GM23338 (cell line): ENCODE measurements around the gene STING1. TPM values are rescaled to one million over a fixed set of nuclear protein-coding genes. Genes with fewer than 3 reads are reported as not detected.

Source experiments
- ATAC-seq: fragments of 200-7000 bp; cut with Tn5 transposase; 3 replicates; pipeline ENCODE4 v1.9.1; 2020
- DNase-seq: peaks from one replicate; pipeline ENCODE4 v3.0.0-alpha.2; 2015; ENCODE audit warnings: low spot score
- H2AFZ ChIP-seq: fragments of 200-600 bp; sonication (generic); 2 replicates; pipeline ENCODE4 v1.8.0; 2016; ENCODE audit warnings: antibody characterized with exemption, mild to moderate bottlenecking, moderate library complexity
- H3F3A ChIP-seq: fragments of 200-600 bp; sonication (generic); replicated peaks from 2 replicates; pipeline ENCODE4 v1.8.0; 2017; ENCODE audit warnings: antibody characterized with exemption, mixed run types, low read depth
- H3K27ac ChIP-seq: fragments of 200-600 bp; sonication (generic); 2 replicates; pipeline ENCODE4 v1.6.1; 2016; ENCODE audit warnings: low read depth
- H3K27me3 ChIP-seq: fragments of 200-600 bp; sonication (generic); 2 replicates; pipeline ENCODE4 v1.8.0; 2016; ENCODE audit warnings: mild to moderate bottlenecking, mixed run types, moderate library complexity; ENCODE audit not compliant: insufficient read depth
- H3K36me3 ChIP-seq: fragments of 200-600 bp; sonication (generic); 2 replicates; pipeline ENCODE4 v1.8.0; 2016; ENCODE audit warnings: mild to moderate bottlenecking; ENCODE audit not compliant: insufficient read depth
- H3K4me1 ChIP-seq: fragments of 200-600 bp; sonication (generic); 2 replicates; pipeline ENCODE4 v1.8.0; 2016; ENCODE audit warnings: mild to moderate bottlenecking, moderate library complexity; ENCODE audit not compliant: insufficient read depth
- H3K4me2 ChIP-seq: fragments of 200-600 bp; sonication (generic); 2 replicates; pipeline ENCODE4 v1.7.1; 2017; ENCODE audit warnings: mixed run types
- H3K4me3 ChIP-seq: fragments of 200-600 bp; sonication (generic); 2 replicates; pipeline ENCODE4 v1.6.1; 2016; ENCODE audit warnings: mixed run types
- H3K79me2 ChIP-seq: fragments of 200-600 bp; sonication (generic); replicated peaks from 2 replicates; pipeline ENCODE4 v1.8.0; 2017; ENCODE audit warnings: mild to moderate bottlenecking; ENCODE audit not compliant: insufficient read depth
- H3K9me2 ChIP-seq: fragments of 200-600 bp; sonication (generic); 2 replicates; pipeline ENCODE4 v1.8.0; 2017; ENCODE audit not compliant: insufficient read depth
- H4K20me1 ChIP-seq: fragments of 200-600 bp; sonication (generic); replicated peaks from 2 replicates; pipeline ENCODE4 v1.8.0; 2017; ENCODE audit warnings: mild to moderate bottlenecking; ENCODE audit not compliant: insufficient read depth
- H3K27ac Mint-ChIP-seq: 2 replicates; pipeline ENCODE4 v1.8.0; 2020; ENCODE audit warnings: inconsistent platforms, mild to moderate bottlenecking, moderate library complexity, mixed read lengths
- H3K27me3 Mint-ChIP-seq: 3 replicates; pipeline ENCODE4 v1.8.0; 2022; ENCODE audit warnings: low read depth, mild to moderate bottlenecking, moderate library complexity, mixed read lengths, inconsistent platforms; ENCODE audit not compliant: insufficient read depth, poor library complexity
- H3K36me3 Mint-ChIP-seq: 3 replicates; pipeline ENCODE4 v1.8.0; 2021; ENCODE audit warnings: low read depth, mild to moderate bottlenecking, inconsistent platforms, moderate library complexity, mixed read lengths
- H3K4me1 Mint-ChIP-seq: 3 replicates; pipeline ENCODE4 v1.8.0; 2020; ENCODE audit warnings: mild to moderate bottlenecking, inconsistent platforms, mixed read lengths
- H3K4me3 Mint-ChIP-seq: 3 replicates; pipeline ENCODE4 v1.8.0; 2021; ENCODE audit warnings: moderate library complexity, mild to moderate bottlenecking, inconsistent platforms, mixed read lengths
- H3K9me3 Mint-ChIP-seq: 3 replicates; pipeline ENCODE4 v1.8.0; 2020; ENCODE audit warnings: moderate library complexity, mild to moderate bottlenecking, inconsistent platforms, mixed read lengths
- CREB1 ChIP-seq: fragments of 250-450 bp; sonication (Bioruptor Pico); IDR thresholded peaks from 2 replicates; pipeline ENCODE4 v1.5.0; 2020; ENCODE audit warnings: low read depth, mild to moderate bottlenecking, moderate library complexity
- EZH2phosphoT487 ChIP-seq: fragments of 200-600 bp; sonication (generic); IDR thresholded peaks from one replicate; pipeline ENCODE4 v1.8.1; 2018; ENCODE audit warnings: antibody characterized with exemption; ENCODE audit not compliant: unreplicated experiment
- JUNB ChIP-seq: IDR thresholded peaks from one replicate; pipeline ENCODE4 v1.6.1; 2016; ENCODE audit warnings: antibody characterized with exemption; ENCODE audit not compliant: unreplicated experiment
- NANOG ChIP-seq: IDR thresholded peaks from 2 replicates; pipeline ENCODE4 v1.6.1; 2016; ENCODE audit warnings: antibody characterized with exemption, borderline replicate concordance
- POLR2AphosphoS5 ChIP-seq: IDR thresholded peaks from 2 replicates; pipeline ENCODE4 v1.6.1; 2016; ENCODE audit warnings: antibody characterized with exemption, low read depth
- STAT1 ChIP-seq: IDR thresholded peaks from one replicate; pipeline ENCODE4 v1.6.1; 2016; ENCODE audit warnings: antibody characterized with exemption; ENCODE audit not compliant: unreplicated experiment
- ZNF114 ChIP-seq: fragments of 250-450 bp; sonication (Bioruptor Pico); IDR thresholded peaks from 2 replicates; pipeline ENCODE4 v1.5.0; 2020; ENCODE audit warnings: mild to moderate bottlenecking, moderate library complexity
- ZNF331 ChIP-seq: fragments of 250-450 bp; sonication (Bioruptor Pico); IDR thresholded peaks from 2 replicates; pipeline ENCODE4 v1.5.0; 2020; ENCODE audit warnings: low read depth, mild to moderate bottlenecking, moderate library complexity
- polyA plus RNA-seq: library from polyadenylated mRNA; unstranded; fragments of >200 nt; fragmentation: Nextera tagmentation; extraction: Ambion mirVana; gene quantifications from 2 replicates; pipeline ENCODE4 v1.2.1, GENCODE V29; 2016
- total RNA-seq: library from RNA; depleted of rRNA; stranded (reverse); fragments of >200 nt; shearing (Covaris generic); gene quantifications from 2 replicates; pipeline ENCODE4 v1.2.3, GENCODE V29; 2014
- TF ChIP-seq, protein P1 (sequence below): IDR thresholded peaks from one replicate; pipeline ENCODE4 v1.6.1; 2018; ENCODE audit warnings: antibody characterized with exemption; ENCODE audit not compliant: unreplicated experiment
- TF ChIP-seq, protein P2 (sequence below), 2 experiments: fragments of 200-600 bp in 1 of 2; sonication (generic) in 1 of 2; conservative IDR thresholded peaks; 2 replicates each; pipeline versions ENCODE4 v1.5.1 to v1.6.1; 2016 to 2017; ENCODE audit warnings: antibody characterized with exemption in 2 of 2, low read depth in 2 of 2, mild to moderate bottlenecking in 2 of 2, moderate library complexity in 1 of 2

Gene STING1
- total and polyA plus RNA-seq, 2 experiments from 2014 or later, result 0.66 TPM; not detected in 1

- TF ChIP-seq, protein P1, sequence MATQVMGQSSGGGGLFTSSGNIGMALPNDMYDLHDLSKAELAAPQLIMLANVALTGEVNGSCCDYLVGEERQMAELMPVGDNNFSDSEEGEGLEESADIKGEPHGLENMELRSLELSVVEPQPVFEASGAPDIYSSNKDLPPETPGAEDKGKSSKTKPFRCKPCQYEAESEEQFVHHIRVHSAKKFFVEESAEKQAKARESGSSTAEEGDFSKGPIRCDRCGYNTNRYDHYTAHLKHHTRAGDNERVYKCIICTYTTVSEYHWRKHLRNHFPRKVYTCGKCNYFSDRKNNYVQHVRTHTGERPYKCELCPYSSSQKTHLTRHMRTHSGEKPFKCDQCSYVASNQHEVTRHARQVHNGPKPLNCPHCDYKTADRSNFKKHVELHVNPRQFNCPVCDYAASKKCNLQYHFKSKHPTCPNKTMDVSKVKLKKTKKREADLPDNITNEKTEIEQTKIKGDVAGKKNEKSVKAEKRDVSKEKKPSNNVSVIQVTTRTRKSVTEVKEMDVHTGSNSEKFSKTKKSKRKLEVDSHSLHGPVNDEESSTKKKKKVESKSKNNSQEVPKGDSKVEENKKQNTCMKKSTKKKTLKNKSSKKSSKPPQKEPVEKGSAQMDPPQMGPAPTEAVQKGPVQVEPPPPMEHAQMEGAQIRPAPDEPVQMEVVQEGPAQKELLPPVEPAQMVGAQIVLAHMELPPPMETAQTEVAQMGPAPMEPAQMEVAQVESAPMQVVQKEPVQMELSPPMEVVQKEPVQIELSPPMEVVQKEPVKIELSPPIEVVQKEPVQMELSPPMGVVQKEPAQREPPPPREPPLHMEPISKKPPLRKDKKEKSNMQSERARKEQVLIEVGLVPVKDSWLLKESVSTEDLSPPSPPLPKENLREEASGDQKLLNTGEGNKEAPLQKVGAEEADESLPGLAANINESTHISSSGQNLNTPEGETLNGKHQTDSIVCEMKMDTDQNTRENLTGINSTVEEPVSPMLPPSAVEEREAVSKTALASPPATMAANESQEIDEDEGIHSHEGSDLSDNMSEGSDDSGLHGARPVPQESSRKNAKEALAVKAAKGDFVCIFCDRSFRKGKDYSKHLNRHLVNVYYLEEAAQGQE, result no peak
- TF ChIP-seq STAT1 (no peak), ZNF331 (CRISPR knock-in tag) (no peak), CREB1 (CRISPR knock-in tag) (no peak)
Observed at GRCh38 chr5:139435676-139436075, 46.9 kb downstream of the STING1 start (continued).

DNA sequence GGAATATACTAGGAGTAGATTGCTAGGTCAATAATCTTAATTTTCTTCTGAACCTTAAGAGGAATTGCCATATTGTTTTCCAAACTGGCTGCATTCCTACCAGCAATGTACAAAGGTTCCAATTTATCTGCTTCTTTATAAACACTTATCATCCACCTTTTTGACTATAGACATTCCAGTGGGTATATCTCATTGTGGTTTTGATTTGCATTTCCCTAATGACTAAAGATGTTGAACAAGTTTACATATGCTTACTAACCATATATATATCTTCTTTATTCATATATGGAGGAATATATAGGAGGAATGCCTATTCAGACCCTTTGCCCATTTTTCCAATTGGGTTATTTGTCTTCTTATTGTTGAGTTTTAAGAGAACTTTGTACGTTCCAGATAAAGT is 50.9 kb downstream of the STING1 start:
- no peaks in the 10 kb centered on the region for H3K4me1 ChIP-seq
- Mint-ChIP-seq H3K4me1 (no peaks in the 10 kb centered on the region), H3K36me3 (peaks cover 25% of the 10 kb centered on the region), H3K4me3 (no peak overlapping the region), H3K27me3 (peaks cover 1% of the 10 kb centered on the region), H3K27ac (no peak overlapping the region), H3K9me3 (no peaks in the 10 kb centered on the region)
- H3K36me3 ChIP-seq, result peaks cover 10% of the 10 kb centered on the region
- no peaks in the 10 kb centered on the region for H3K79me2 ChIP-seq
- H3K27me3 ChIP-seq, result no peaks in the 10 kb centered on the region
- no peak for ATAC-seq
- no peak overlapping the region for H3K27ac ChIP-seq
- no peak overlapping the region for H3K4me2 ChIP-seq
- H3K4me3 ChIP-seq, result no peak overlapping the region
- no peak for DNase-seq
- H3F3A ChIP-seq, result no peaks in the 10 kb centered on the region; the same call in 1 of the 2 replicates
- no peaks in the 10 kb centered on the region for H3K9me2 ChIP-seq
- H4K20me1 ChIP-seq, result no peaks in the 10 kb centered on the region
- H2AFZ ChIP-seq, result no peak overlapping the region
- TF ChIP-seq, protein P1, result no peak
- no peak for TF ChIP-seq ZNF114 (CRISPR knock-in tag)

- Histone ChIP-seq H3K36me3 (peaks cover 7% of the 10 kb centered on the region), H3K4me1 (no peaks in the 10 kb centered on the region), H3K9me2 (no peaks in the 10 kb centered on the region), H4K20me1 (no peaks in the 10 kb centered on the region), H3F3A (no peaks in the 10 kb centered on the region; the same call in 1 of the 2 replicates), H3K4me2 (no peak overlapping the region), H3K79me2 (no peaks in the 10 kb centered on the region), H3K27ac (no peak overlapping the region), H3K4me3 (no peak overlapping the region), H2AFZ (no peak overlapping the region), H3K27me3 (no peaks in the 10 kb centered on the region)
- H3K9me3 Mint-ChIP-seq, result no peaks in the 10 kb centered on the region
- no peak overlapping the region for H3K4me3 Mint-ChIP-seq
- peaks cover 28% of the 10 kb centered on the region for H3K36me3 Mint-ChIP-seq
- H3K27ac Mint-ChIP-seq, result no peak overlapping the region
- peaks cover 1% of the 10 kb centered on the region for H3K27me3 Mint-ChIP-seq
- 0 out of 3 replicates have a peak, but pooled peaks cover 3% of the 10 kb centered on the region for H3K4me1 Mint-ChIP-seq
- DNase-seq (no peak), ATAC-seq (no peak)
- TF ChIP-seq NANOG (no peak), POLR2AphosphoS5 (no peak), ZNF331 (CRISPR knock-in tag) (no peak), ZNF114 (CRISPR knock-in tag) (no peak), STAT1 (no peak), JUNB (no peak), EZH2phosphoT487 (no peak)
- TF ChIP-seq, protein P2, sequence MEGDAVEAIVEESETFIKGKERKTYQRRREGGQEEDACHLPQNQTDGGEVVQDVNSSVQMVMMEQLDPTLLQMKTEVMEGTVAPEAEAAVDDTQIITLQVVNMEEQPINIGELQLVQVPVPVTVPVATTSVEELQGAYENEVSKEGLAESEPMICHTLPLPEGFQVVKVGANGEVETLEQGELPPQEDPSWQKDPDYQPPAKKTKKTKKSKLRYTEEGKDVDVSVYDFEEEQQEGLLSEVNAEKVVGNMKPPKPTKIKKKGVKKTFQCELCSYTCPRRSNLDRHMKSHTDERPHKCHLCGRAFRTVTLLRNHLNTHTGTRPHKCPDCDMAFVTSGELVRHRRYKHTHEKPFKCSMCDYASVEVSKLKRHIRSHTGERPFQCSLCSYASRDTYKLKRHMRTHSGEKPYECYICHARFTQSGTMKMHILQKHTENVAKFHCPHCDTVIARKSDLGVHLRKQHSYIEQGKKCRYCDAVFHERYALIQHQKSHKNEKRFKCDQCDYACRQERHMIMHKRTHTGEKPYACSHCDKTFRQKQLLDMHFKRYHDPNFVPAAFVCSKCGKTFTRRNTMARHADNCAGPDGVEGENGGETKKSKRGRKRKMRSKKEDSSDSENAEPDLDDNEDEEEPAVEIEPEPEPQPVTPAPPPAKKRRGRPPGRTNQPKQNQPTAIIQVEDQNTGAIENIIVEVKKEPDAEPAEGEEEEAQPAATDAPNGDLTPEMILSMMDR (conservative IDR thresholded peaks at IDR 0.05; ENCODE audit: low read depth in 2 of 2), result no peak
- TF ChIP-seq, protein P1, result no peak
Observed at GRCh38 chr5:139430015-139430414, 52.5 kb downstream of the STING1 start.
